ENCODE data around the gene IHH. TPM values are rescaled to one million over a fixed set of nuclear protein-coding genes. Genes with fewer than 3 reads are reported as not detected.

Gene IHH
- total and polyA plus RNA-seq, 2 of the 8 experiments (the other 6 are each of a cell fraction or from before 2014, with no cell fraction given), result 0.03 TPM; not detected in 1

DNA sequence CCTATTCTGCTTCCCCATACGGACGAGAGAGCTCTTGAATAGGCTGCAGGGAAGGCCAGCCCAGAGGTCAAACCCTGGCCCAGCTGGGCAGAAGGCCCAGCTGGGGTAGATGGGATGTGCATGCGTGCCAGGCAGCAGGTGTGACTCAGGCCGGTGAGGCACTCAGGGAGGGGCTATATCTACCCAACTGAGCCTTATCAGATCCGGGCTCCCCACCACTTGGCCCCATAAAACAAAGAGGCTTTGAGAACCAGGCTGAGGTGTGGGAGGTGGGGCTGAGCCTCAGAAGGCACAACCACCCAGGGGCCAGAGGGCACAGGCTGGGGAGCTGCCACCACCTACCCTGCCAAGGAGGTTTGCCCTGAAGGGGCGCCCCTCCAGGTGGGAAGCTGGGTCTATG is 11.4 kb downstream of the IHH start:
- Histone ChIP-seq H2BK15ac (ENCODE audit: low read length) (no peak overlapping the region), H4K8ac (ENCODE audit: extremely low read depth, insufficient read depth, low read length) (no peak overlapping the region), H2BK20ac (ENCODE audit: low read length) (no peak overlapping the region), H4K91ac (replicated peaks; ENCODE audit: insufficient read length, low read length) (no peak overlapping the region), H3K79me2 (ENCODE audit: control insufficient read depth in 1 of 2, insufficient read depth in 2 of 2, low read length in 2 of 2) (no peaks in the 10 kb centered on the region), H4K20me1 (replicated peaks in 1 of 2; ENCODE audit: control insufficient read depth in 1 of 2, insufficient read depth in 2 of 2, low read length in 2 of 2) (peaks cover 0 to 2% of the 10 kb centered on the region in 2 experiments), H3K9me3 (ENCODE audit: insufficient read depth in 2 of 2, low read depth in 1 of 2, low read length in 1 of 2) (no peaks in the 10 kb centered on the region), H3K23me2 (ENCODE audit: low read depth, low read length) (no peaks in the 10 kb centered on the region), H3K14ac (ENCODE audit: insufficient read length) (no peak overlapping the region), H3K79me1 (ENCODE audit: low read depth, low read length) (no peaks in the 10 kb centered on the region), H3K36me3 (ENCODE audit: control insufficient read depth in 2 of 4, insufficient read depth in 4 of 4, low read length in 3 of 4) (no peaks in the 10 kb centered on the region), H3K4me1 (replicated peaks in 1 of 4; ENCODE audit: control insufficient read depth in 3 of 4, insufficient read depth in 4 of 4, low read length in 3 of 4) (no peaks in the 10 kb centered on the region), H2AK5ac (ENCODE audit: low read depth, low read length) (no peak overlapping the region), H3K4ac (replicated peaks; ENCODE audit: insufficient read length, low read depth, low read length) (no peak overlapping the region), H3K27me3 (replicated peaks in 1 of 4; ENCODE audit: control insufficient read depth in 3 of 4, extremely low read depth in 1 of 4, insufficient read depth in 3 of 4, low read length in 3 of 4) (peaks cover 0 to 19% (median 12%) of the 10 kb centered on the region in 4 experiments; a peak in 4 of 7 replicates), H3K4me3 (ENCODE audit: extremely low read depth in 1 of 4, insufficient read depth in 2 of 4, low read depth in 3 of 4, low read length in 4 of 4) (no peak overlapping the region), H2BK120ac (replicated peaks; ENCODE audit: low read depth, low read length) (no peak overlapping the region), H2BK5ac (ENCODE audit: low read depth, low read length) (no peak overlapping the region), H2BK12ac (ENCODE audit: low read depth, low read length) (no peak overlapping the region), H3K18ac (ENCODE audit: extremely low read depth, low read length) (no peak overlapping the region), H2AFZ (ENCODE audit: low read length) (no peak overlapping the region), H3K9ac (replicated peaks in 1 of 4; ENCODE audit: extremely low read depth in 1 of 4, low read depth in 3 of 4, low read length in 3 of 4) (no peak overlapping the region), H3K56ac (replicated peaks; ENCODE audit: insufficient read length, low read depth, low read length) (no peak overlapping the region), H4K5ac (ENCODE audit: insufficient read length, low read depth, low read length) (no peak overlapping the region), H3K4me2 (ENCODE audit: insufficient read depth in 1 of 2, low read depth in 2 of 2, low read length in 2 of 2) (no peak overlapping the region), H3K27ac (ENCODE audit: low read depth, low read length) (no peak overlapping the region), H3K23ac (ENCODE audit: insufficient read length) (no peak overlapping the region)
- CTCF ChIA-PET (ENCODE audit: partially characterized antibody), result interaction anchor here (1.1 to 62.8 kb wide), 5 partner anchors 4 to 111 kb away, joined by 3 to 1777 read pairs (median 1006); partner anchors contain the start of genes CFAP65, IHH and NHEJ1
- no peak for DNase-seq (ENCODE audit: low read depth in 1 of 2, low spot score in 2 of 2)
- POLR2A ChIA-PET (ENCODE audit: partially characterized antibody), result no interaction called here
- TF ChIP-seq, protein P1, sequence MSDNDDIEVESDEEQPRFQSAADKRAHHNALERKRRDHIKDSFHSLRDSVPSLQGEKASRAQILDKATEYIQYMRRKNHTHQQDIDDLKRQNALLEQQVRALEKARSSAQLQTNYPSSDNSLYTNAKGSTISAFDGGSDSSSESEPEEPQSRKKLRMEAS (IDR thresholded peaks at IDR 0.05), result no peak
- TF ChIP-seq TEAD4 (IDR thresholded peaks at IDR 0.05; ENCODE audit: low read depth, low read length) (no peak), E2F6 (IDR thresholded peaks at IDR 0.05) (no peak)
- WGBS, 2 experiments (ENCODE audit: extremely low coverage in 1 of 2, insufficient coverage in 1 of 2, insufficient read length in 1 of 2, insufficient replicate concordance in 2 of 2, low coverage in 1 of 2, low lambda C conversion rate in 2 of 2, missing lambda C conversion rate in 1 of 2), result 75% methylated on average over 5 of the region's 6 CpGs; no CpG with 5 or more reads in 1 of the 2 experiments
- no peak for FAIRE-seq

Data from H1 (cell line).